Neural cell (in vitro differentiated cells): Measurements from ENCODE around the gene FZR1.

Experiments
- MXI1 ChIP-seq: fragments of 450-650 bp; conservative IDR thresholded peaks from 2 replicates; pipeline ENCODE4 v1.6.1; 2014; ENCODE audit warnings: antibody characterized with exemption, mild to moderate bottlenecking; ENCODE audit not compliant: poor library complexity, severe bottlenecking
- POLR2AphosphoS5 ChIP-seq: IDR thresholded peaks from 2 replicates; pipeline ENCODE4 v1.6.1; 2012

DNA sequence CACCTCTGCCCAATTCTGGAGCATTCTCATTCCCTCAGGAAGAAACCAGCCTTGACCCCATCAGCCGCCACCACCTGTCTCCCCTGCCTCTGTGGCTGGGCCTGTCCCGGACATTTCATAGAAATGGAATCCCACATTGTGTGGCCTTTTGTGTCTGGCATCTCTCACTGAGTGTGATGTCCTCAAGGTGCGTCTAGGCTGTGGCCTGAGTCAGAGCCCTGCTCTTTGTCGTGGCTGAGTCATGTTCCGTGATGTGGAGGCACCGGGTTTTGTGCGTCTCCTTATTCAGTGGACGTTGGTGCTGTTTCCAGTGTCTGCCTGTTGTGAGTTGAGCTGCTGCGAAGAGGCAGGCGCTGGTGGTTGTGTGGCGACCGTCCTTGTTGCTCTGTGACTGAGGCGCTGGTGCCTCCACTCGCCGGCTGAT lies 3.5 kb downstream of the FZR1 start:
- TF ChIP-seq POLR2AphosphoS5 (no peak), MXI1 (no peak)
